ENCODE data around the gene SRRM5. TPM values are rescaled to one million over a fixed set of nuclear protein-coding genes. Genes with fewer than 3 reads are reported as not detected.
"Not testable (repeated sequence)": the region's sequence is repeated elsewhere in the genome, so short reads cannot be mapped to it uniquely, and the experiment has no call there.

SRRM5 gene
- total and polyA plus RNA-seq, 2 experiments from 2014 or later: 0.08 TPM; not detected in 1

DNA sequence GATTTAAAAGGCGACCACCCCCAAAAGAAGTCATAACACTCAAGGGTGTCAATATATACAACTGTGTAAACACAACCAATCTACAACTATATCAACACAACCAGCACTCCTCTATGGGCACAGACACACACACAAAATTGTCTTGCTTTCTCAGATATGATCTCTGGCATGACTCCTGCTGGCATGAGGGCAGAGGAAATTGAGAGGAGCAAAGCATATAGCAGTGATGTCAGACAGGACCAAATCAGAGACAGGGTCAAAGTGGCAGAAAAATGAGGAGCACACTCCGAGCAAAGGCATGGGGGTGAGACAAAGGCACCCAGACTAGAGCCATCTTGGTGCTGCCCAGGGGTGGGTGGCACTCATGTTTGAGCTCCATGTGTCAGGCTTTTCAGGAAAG, 25.5 kb upstream of the SRRM5 start:
- H3K4me1 ChIP-seq (ENCODE audit: insufficient read depth): no peaks in the 10 kb centered on the region
- Mint-ChIP-seq H3K9me3 (no peaks in the 10 kb centered on the region), H3K27ac (no peak overlapping the region; the same call in 1 of the 2 replicates), H3K4me3 (no peak overlapping the region), H3K27me3 (ENCODE audit: insufficient read depth, low read depth, poor library complexity) (peaks cover 3% of the 10 kb centered on the region), H3K36me3 (ENCODE audit: low read depth) (peaks cover 22% of the 10 kb centered on the region), H3K4me1 (peaks cover 5% of the 10 kb centered on the region; the same call in 2 of the 3 replicates)
- H3F3A ChIP-seq (replicated peaks; ENCODE audit: low read depth): no peaks in the 10 kb centered on the region
- no peak for TF ChIP-seq ZNF331 (CRISPR knock-in tag; IDR thresholded peaks at IDR 0.05; ENCODE audit: low read depth)
- TF ChIP-seq EZH2 (IDR thresholded peaks at IDR 0.05; ENCODE audit: low read depth, unreplicated experiment): no peak
- no peak for TF ChIP-seq JUNB (IDR thresholded peaks at IDR 0.05; ENCODE audit: unreplicated experiment)
- TF ChIP-seq CREB1 (CRISPR knock-in tag; IDR thresholded peaks at IDR 0.05; ENCODE audit: low read depth): no peak
- no peak for TF ChIP-seq ETS1 (IDR thresholded peaks at IDR 0.05)
- TF ChIP-seq CTCF (conservative IDR thresholded peaks at IDR 0.05; ENCODE audit: low read depth in 2 of 2): no peak
- TF ChIP-seq, protein P1, sequence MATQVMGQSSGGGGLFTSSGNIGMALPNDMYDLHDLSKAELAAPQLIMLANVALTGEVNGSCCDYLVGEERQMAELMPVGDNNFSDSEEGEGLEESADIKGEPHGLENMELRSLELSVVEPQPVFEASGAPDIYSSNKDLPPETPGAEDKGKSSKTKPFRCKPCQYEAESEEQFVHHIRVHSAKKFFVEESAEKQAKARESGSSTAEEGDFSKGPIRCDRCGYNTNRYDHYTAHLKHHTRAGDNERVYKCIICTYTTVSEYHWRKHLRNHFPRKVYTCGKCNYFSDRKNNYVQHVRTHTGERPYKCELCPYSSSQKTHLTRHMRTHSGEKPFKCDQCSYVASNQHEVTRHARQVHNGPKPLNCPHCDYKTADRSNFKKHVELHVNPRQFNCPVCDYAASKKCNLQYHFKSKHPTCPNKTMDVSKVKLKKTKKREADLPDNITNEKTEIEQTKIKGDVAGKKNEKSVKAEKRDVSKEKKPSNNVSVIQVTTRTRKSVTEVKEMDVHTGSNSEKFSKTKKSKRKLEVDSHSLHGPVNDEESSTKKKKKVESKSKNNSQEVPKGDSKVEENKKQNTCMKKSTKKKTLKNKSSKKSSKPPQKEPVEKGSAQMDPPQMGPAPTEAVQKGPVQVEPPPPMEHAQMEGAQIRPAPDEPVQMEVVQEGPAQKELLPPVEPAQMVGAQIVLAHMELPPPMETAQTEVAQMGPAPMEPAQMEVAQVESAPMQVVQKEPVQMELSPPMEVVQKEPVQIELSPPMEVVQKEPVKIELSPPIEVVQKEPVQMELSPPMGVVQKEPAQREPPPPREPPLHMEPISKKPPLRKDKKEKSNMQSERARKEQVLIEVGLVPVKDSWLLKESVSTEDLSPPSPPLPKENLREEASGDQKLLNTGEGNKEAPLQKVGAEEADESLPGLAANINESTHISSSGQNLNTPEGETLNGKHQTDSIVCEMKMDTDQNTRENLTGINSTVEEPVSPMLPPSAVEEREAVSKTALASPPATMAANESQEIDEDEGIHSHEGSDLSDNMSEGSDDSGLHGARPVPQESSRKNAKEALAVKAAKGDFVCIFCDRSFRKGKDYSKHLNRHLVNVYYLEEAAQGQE (IDR thresholded peaks at IDR 0.05; ENCODE audit: unreplicated experiment): no peak
- no peak for TF ChIP-seq NANOG (IDR thresholded peaks at IDR 0.05; ENCODE audit: borderline replicate concordance)
- H3K9me2 ChIP-seq (ENCODE audit: insufficient read depth): no peaks in the 10 kb centered on the region
- H3K27ac ChIP-seq (ENCODE audit: low read depth): no peak overlapping the region
- H2AFZ ChIP-seq: no peak overlapping the region
- no peak for ATAC-seq
- H3K4me3 ChIP-seq: no peak overlapping the region
- H4K20me1 ChIP-seq (replicated peaks; ENCODE audit: insufficient read depth): peaks cover 7% of the 10 kb centered on the region; the same call in 1 of the 2 replicates
- no peaks in the 10 kb centered on the region for H3K27me3 ChIP-seq (ENCODE audit: insufficient read depth)
- no peak for DNase-seq (ENCODE audit: low spot score)
- H3K79me2 ChIP-seq (replicated peaks; ENCODE audit: insufficient read depth): no peaks in the 10 kb centered on the region
- no peaks in the 10 kb centered on the region; the same call in 1 of the 2 replicates for H3K36me3 ChIP-seq (ENCODE audit: insufficient read depth)
- no peak overlapping the region for H3K4me2 ChIP-seq

- not testable (repeated sequence) for ATAC-seq; H3K4me3 ChIP-seq; H3K27ac Mint-ChIP-seq; H3K9me2 ChIP-seq (ENCODE audit: insufficient read depth); H3K9me3 Mint-ChIP-seq; H3K27me3 ChIP-seq (ENCODE audit: insufficient read depth); H3F3A ChIP-seq (replicated peaks; ENCODE audit: low read depth); H4K20me1 ChIP-seq (replicated peaks; ENCODE audit: insufficient read depth); H3K36me3 ChIP-seq (ENCODE audit: insufficient read depth); H2AFZ ChIP-seq; H3K27me3 Mint-ChIP-seq (ENCODE audit: insufficient read depth, low read depth, poor library complexity); H3K4me1 ChIP-seq (ENCODE audit: insufficient read depth); H3K4me1 Mint-ChIP-seq; H3K4me3 Mint-ChIP-seq; H3K4me2 ChIP-seq; DNase-seq (ENCODE audit: low spot score); H3K27ac ChIP-seq (ENCODE audit: low read depth); H3K79me2 ChIP-seq (replicated peaks; ENCODE audit: insufficient read depth)
- peaks cover 22% of the 10 kb centered on the region for H3K36me3 Mint-ChIP-seq (ENCODE audit: low read depth)
Measured at GRCh38 chr19:43587029-43587428, 24.9 kb upstream of the SRRM5 start.
